WTC11 (cell line): ENCODE results near the gene TCF15. TPM values are rescaled to one million over a fixed set of nuclear protein-coding genes. Genes with fewer than 3 reads are reported as not detected.

Experiments
- ATAC-seq: fragments of 200-7000 bp; cut with Tn5 transposase; 2 replicates; pipeline ENCODE4 v1.10.0; 2021; ENCODE audit warnings: mild to moderate bottlenecking, moderate library complexity
- CTCF ChIA-PET: fragments of 300-600 bp; sonication (Branson Sonifier 250); formaldehyde crosslinking; loops from one replicate; lab custom pipeline; 2021; ENCODE audit warnings: antibody characterized with exemption; lab: Charles Lee
- POLR2A ChIA-PET: fragments of 350-600 bp; sonication (Branson Sonifier 250); formaldehyde crosslinking; loops from one replicate; lab custom pipeline; 2021; ENCODE audit warnings: antibody characterized with exemption; lab: Charles Lee
- DNase-seq: peaks from one replicate; pipeline ENCODE4 v3.0.0; 2021; ENCODE audit warnings: low spot score
- H3K27ac Mint-ChIP-seq: 2 replicates; pipeline ENCODE4 v1.8.0; 2021; ENCODE audit warnings: mixed read lengths
- H3K27me3 Mint-ChIP-seq: 2 replicates; pipeline ENCODE4 v1.8.0; 2021; ENCODE audit warnings: low read depth, mild to moderate bottlenecking, moderate library complexity, mixed read lengths
- H3K36me3 Mint-ChIP-seq: 2 replicates; pipeline ENCODE4 v1.8.0; 2021; ENCODE audit warnings: mixed read lengths
- H3K4me1 Mint-ChIP-seq: 2 replicates; pipeline ENCODE4 v1.8.0; 2022; ENCODE audit warnings: mixed read lengths
- H3K4me3 Mint-ChIP-seq: 2 replicates; pipeline ENCODE4 v1.8.0; 2021; ENCODE audit warnings: mild to moderate bottlenecking, moderate library complexity, mixed read lengths
- H3K9me3 Mint-ChIP-seq: 2 replicates; pipeline ENCODE4 v1.8.0; 2021; ENCODE audit warnings: mixed read lengths
- FOXK1 ChIP-seq: sonication (generic); formaldehyde crosslinking; IDR thresholded peaks from 2 replicates; pipeline ENCODE4 v1.8.0; 2022; ENCODE audit warnings: mild to moderate bottlenecking, moderate library complexity, missing genetic modification reagents
- GRHL2 ChIP-seq: fragments of 250-450 bp; sonication (Bioruptor Pico); IDR thresholded peaks from 2 replicates; pipeline ENCODE4 v1.8.0; 2022; ENCODE audit warnings: mild to moderate bottlenecking, moderate library complexity; ENCODE audit not compliant: insufficient replicate concordance, severe bottlenecking
- KAT7 ChIP-seq: sonication (generic); formaldehyde crosslinking; IDR thresholded peaks from 2 replicates; pipeline ENCODE4 v1.8.1; 2023; ENCODE audit warnings: missing genetic modification reagents, mild to moderate bottlenecking, borderline replicate concordance
- MXD4 ChIP-seq: fragments of 250-450 bp; sonication (Bioruptor Pico); IDR thresholded peaks from 2 replicates; pipeline ENCODE4 v1.8.0; 2021; ENCODE audit warnings: mild to moderate bottlenecking, moderate library complexity, borderline replicate concordance
- RELA ChIP-seq: sonication (generic); formaldehyde crosslinking; IDR thresholded peaks from 2 replicates; pipeline ENCODE4 v1.8.1; 2022; ENCODE audit warnings: missing genetic modification reagents, mild to moderate bottlenecking, borderline replicate concordance
- RORB ChIP-seq: fragments of 250-450 bp; sonication (Bioruptor Pico); IDR thresholded peaks from 2 replicates; pipeline ENCODE4 v1.9.0; 2021; ENCODE audit warnings: mild to moderate bottlenecking
- ZNF121 ChIP-seq: sonication (generic); formaldehyde crosslinking; IDR thresholded peaks from 2 replicates; pipeline ENCODE4 v1.8.0; 2023; ENCODE audit warnings: missing genetic modification reagents
- ZNF219 ChIP-seq: sonication (generic); formaldehyde crosslinking; IDR thresholded peaks from 2 replicates; pipeline ENCODE4 v1.8.0; 2023; ENCODE audit warnings: missing genetic modification reagents, mild to moderate bottlenecking, borderline replicate concordance
- total RNA-seq: library from RNA; stranded (reverse); gene quantifications from 3 replicates; pipeline ENCODE4 v1.2.3, GENCODE V29; 2021
- TF ChIP-seq, protein P1 (sequence below): fragments of 200-600 bp; IDR thresholded peaks from 2 replicates; pipeline ENCODE4 v1.8.0; 2022; ENCODE audit warnings: antibody characterized with exemption
- TF ChIP-seq, protein P2 (sequence below): sonication (generic); formaldehyde crosslinking; IDR thresholded peaks from 2 replicates; pipeline ENCODE4 v1.8.1; 2023; ENCODE audit warnings: mild to moderate bottlenecking, moderate library complexity, missing genetic modification reagents
- TF ChIP-seq, protein P3 (sequence below): sonication (generic); formaldehyde crosslinking; IDR thresholded peaks from 2 replicates; pipeline ENCODE4 v1.8.0; 2022; ENCODE audit warnings: missing genetic modification reagents
- TF ChIP-seq, protein P4 (sequence below): sonication (generic); formaldehyde crosslinking; IDR thresholded peaks from 2 replicates; pipeline ENCODE4 v1.8.1; 2022; ENCODE audit warnings: low read depth, missing genetic modification reagents, borderline replicate concordance
- TF ChIP-seq, protein P5 (sequence below): sonication (generic); formaldehyde crosslinking; IDR thresholded peaks from 2 replicates; pipeline ENCODE4 v1.8.0; 2022; ENCODE audit warnings: mild to moderate bottlenecking, missing genetic modification reagents
- TF ChIP-seq, protein P6 (sequence below): sonication (generic); formaldehyde crosslinking; IDR thresholded peaks from 2 replicates; pipeline ENCODE4 v1.8.1; 2023; ENCODE audit warnings: mild to moderate bottlenecking, missing genetic modification reagents
- TF ChIP-seq, protein P7 (sequence below): sonication (generic); formaldehyde crosslinking; IDR thresholded peaks from 2 replicates; pipeline ENCODE4 v1.8.1; 2022; ENCODE audit warnings: mild to moderate bottlenecking, missing genetic modification reagents, moderate library complexity, borderline replicate concordance
- TF ChIP-seq, protein P8 (sequence below): sonication (generic); formaldehyde crosslinking; IDR thresholded peaks from 2 replicates; pipeline ENCODE4 v1.8.1; 2022; ENCODE audit warnings: low read depth, mild to moderate bottlenecking, moderate library complexity, missing genetic modification reagents, borderline replicate concordance
- TF ChIP-seq, protein P9 (sequence below): fragments of 250-450 bp; sonication (Bioruptor Pico); IDR thresholded peaks from 2 replicates; pipeline ENCODE4 v1.9.0; 2021; ENCODE audit warnings: mild to moderate bottlenecking
- TF ChIP-seq, protein P10 (sequence below): fragments of 250-450 bp; sonication (Bioruptor Pico); IDR thresholded peaks from 2 replicates; pipeline ENCODE4 v1.9.0; 2021; ENCODE audit warnings: moderate library complexity, mild to moderate bottlenecking, inconsistent platforms, borderline replicate concordance

The TCF15 gene
- total RNA-seq, 1 experiment from 2014 or later = 3.8 TPM

DNA sequence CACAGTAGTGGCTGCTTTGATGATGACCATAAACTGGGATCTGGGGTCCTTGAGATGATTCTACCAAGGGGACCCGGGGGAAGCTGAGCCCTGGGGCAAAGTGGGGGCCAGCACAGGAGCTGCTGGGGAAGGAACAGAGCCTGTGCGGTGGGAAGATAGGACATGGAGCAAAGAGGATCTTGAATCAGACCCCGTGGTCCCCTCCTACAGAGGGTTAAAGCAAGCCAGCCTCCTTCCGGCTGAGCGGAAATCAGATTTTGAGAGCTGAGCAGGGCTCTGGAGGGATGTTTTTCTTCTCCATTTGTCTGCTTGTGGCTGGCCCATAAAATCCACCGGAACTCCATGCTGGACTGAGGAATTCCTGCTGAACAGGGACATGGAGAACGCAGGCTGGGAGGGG, 10.1 kb upstream of the TCF15 start:
- no peaks in the 10 kb centered on the region for H3K36me3 Mint-ChIP-seq
- TF ChIP-seq RELA (CRISPR knock-in tag) (no peak), KAT7 (CRISPR knock-in tag) (no peak), GRHL2 (no peak), ZNF121 (no peak), MXD4 (CRISPR knock-in tag) (no peak), ZNF219 (no peak), RORB (CRISPR knock-in tag) (no peak), FOXK1 (CRISPR knock-in tag) (no peak)
- TF ChIP-seq, protein P1, sequence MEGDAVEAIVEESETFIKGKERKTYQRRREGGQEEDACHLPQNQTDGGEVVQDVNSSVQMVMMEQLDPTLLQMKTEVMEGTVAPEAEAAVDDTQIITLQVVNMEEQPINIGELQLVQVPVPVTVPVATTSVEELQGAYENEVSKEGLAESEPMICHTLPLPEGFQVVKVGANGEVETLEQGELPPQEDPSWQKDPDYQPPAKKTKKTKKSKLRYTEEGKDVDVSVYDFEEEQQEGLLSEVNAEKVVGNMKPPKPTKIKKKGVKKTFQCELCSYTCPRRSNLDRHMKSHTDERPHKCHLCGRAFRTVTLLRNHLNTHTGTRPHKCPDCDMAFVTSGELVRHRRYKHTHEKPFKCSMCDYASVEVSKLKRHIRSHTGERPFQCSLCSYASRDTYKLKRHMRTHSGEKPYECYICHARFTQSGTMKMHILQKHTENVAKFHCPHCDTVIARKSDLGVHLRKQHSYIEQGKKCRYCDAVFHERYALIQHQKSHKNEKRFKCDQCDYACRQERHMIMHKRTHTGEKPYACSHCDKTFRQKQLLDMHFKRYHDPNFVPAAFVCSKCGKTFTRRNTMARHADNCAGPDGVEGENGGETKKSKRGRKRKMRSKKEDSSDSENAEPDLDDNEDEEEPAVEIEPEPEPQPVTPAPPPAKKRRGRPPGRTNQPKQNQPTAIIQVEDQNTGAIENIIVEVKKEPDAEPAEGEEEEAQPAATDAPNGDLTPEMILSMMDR = no peak
- TF ChIP-seq, protein P2, sequence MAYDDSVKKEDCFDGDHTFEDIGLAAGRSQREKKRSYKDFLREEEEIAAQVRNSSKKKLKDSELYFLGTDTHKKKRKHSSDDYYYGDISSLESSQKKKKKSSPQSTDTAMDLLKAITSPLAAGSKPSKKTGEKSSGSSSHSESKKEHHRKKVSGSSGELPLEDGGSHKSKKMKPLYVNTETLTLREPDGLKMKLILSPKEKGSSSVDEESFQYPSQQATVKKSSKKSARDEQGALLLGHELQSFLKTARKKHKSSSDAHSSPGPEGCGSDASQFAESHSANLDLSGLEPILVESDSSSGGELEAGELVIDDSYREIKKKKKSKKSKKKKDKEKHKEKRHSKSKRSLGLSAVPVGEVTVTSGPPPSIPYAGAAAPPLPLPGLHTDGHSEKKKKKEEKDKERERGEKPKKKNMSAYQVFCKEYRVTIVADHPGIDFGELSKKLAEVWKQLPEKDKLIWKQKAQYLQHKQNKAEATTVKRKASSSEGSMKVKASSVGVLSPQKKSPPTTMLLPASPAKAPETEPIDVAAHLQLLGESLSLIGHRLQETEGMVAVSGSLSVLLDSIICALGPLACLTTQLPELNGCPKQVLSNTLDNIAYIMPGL (CRISPR knock-in tag) = no peak
- TF ChIP-seq, protein P3, sequence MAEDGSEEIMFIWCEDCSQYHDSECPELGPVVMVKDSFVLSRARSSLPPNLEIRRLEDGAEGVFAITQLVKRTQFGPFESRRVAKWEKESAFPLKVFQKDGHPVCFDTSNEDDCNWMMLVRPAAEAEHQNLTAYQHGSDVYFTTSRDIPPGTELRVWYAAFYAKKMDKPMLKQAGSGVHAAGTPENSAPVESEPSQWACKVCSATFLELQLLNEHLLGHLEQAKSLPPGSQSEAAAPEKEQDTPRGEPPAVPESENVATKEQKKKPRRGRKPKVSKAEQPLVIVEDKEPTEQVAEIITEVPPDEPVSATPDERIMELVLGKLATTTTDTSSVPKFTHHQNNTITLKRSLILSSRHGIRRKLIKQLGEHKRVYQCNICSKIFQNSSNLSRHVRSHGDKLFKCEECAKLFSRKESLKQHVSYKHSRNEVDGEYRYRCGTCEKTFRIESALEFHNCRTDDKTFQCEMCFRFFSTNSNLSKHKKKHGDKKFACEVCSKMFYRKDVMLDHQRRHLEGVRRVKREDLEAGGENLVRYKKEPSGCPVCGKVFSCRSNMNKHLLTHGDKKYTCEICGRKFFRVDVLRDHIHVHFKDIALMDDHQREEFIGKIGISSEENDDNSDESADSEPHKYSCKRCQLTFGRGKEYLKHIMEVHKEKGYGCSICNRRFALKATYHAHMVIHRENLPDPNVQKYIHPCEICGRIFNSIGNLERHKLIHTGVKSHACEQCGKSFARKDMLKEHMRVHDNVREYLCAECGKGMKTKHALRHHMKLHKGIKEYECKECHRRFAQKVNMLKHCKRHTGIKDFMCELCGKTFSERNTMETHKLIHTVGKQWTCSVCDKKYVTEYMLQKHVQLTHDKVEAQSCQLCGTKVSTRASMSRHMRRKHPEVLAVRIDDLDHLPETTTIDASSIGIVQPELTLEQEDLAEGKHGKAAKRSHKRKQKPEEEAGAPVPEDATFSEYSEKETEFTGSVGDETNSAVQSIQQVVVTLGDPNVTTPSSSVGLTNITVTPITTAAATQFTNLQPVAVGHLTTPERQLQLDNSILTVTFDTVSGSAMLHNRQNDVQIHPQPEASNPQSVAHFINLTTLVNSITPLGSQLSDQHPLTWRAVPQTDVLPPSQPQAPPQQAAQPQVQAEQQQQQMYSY = no peak
- TF ChIP-seq, protein P4, sequence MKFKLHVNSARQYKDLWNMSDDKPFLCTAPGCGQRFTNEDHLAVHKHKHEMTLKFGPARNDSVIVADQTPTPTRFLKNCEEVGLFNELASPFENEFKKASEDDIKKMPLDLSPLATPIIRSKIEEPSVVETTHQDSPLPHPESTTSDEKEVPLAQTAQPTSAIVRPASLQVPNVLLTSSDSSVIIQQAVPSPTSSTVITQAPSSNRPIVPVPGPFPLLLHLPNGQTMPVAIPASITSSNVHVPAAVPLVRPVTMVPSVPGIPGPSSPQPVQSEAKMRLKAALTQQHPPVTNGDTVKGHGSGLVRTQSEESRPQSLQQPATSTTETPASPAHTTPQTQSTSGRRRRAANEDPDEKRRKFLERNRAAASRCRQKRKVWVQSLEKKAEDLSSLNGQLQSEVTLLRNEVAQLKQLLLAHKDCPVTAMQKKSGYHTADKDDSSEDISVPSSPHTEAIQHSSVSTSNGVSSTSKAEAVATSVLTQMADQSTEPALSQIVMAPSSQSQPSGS (CRISPR knock-in tag) = no peak
- TF ChIP-seq, protein P5, sequence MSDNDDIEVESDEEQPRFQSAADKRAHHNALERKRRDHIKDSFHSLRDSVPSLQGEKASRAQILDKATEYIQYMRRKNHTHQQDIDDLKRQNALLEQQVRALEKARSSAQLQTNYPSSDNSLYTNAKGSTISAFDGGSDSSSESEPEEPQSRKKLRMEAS = no peak
- TF ChIP-seq, protein P6, sequence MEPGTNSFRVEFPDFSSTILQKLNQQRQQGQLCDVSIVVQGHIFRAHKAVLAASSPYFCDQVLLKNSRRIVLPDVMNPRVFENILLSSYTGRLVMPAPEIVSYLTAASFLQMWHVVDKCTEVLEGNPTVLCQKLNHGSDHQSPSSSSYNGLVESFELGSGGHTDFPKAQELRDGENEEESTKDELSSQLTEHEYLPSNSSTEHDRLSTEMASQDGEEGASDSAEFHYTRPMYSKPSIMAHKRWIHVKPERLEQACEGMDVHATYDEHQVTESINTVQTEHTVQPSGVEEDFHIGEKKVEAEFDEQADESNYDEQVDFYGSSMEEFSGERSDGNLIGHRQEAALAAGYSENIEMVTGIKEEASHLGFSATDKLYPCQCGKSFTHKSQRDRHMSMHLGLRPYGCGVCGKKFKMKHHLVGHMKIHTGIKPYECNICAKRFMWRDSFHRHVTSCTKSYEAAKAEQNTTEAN = no peak
- TF ChIP-seq, protein P7, sequence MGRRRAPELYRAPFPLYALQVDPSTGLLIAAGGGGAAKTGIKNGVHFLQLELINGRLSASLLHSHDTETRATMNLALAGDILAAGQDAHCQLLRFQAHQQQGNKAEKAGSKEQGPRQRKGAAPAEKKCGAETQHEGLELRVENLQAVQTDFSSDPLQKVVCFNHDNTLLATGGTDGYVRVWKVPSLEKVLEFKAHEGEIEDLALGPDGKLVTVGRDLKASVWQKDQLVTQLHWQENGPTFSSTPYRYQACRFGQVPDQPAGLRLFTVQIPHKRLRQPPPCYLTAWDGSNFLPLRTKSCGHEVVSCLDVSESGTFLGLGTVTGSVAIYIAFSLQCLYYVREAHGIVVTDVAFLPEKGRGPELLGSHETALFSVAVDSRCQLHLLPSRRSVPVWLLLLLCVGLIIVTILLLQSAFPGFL (CRISPR knock-in tag) = no peak
- TF ChIP-seq, protein P8, sequence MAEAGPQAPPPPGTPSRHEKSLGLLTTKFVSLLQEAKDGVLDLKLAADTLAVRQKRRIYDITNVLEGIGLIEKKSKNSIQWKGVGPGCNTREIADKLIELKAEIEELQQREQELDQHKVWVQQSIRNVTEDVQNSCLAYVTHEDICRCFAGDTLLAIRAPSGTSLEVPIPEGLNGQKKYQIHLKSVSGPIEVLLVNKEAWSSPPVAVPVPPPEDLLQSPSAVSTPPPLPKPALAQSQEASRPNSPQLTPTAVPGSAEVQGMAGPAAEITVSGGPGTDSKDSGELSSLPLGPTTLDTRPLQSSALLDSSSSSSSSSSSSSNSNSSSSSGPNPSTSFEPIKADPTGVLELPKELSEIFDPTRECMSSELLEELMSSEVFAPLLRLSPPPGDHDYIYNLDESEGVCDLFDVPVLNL (CRISPR knock-in tag) = no peak
- TF ChIP-seq, protein P9, sequence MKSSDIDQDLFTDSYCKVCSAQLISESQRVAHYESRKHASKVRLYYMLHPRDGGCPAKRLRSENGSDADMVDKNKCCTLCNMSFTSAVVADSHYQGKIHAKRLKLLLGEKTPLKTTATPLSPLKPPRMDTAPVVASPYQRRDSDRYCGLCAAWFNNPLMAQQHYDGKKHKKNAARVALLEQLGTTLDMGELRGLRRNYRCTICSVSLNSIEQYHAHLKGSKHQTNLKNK (CRISPR knock-in tag) = no peak
- TF ChIP-seq, protein P10, sequence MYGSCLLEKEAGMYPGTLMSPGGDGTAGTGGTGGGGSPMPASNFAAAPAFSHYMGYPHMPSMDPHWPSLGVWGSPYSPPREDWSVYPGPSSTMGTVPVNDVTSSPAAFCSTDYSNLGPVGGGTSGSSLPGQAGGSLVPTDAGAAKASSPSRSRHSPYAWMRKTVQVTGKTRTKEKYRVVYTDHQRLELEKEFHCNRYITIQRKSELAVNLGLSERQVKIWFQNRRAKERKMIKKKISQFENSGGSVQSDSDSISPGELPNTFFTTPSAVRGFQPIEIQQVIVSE (CRISPR knock-in tag) = no peak
- TF ChIP-seq, all 79 proteins: peak for 0
- ChIA-PET CTCF (interaction anchor here (0.8 kb wide), 1 partner anchor 47 kb away, joined by 3 read pairs; no protein-coding TSS in a partner anchor), POLR2A (no interaction called here)
- Mint-ChIP-seq H3K4me1 (peaks cover 18% of the 10 kb centered on the region), H3K27me3 (no peaks in the 10 kb centered on the region; the same call in 1 of the 2 replicates), H3K9me3 (peaks cover 13% of the 10 kb centered on the region), H3K4me3 (no peak overlapping the region), H3K27ac (no peak overlapping the region)
- ATAC-seq (no peak), DNase-seq (no peak)
